Natural killer cell (primary cell): ENCODE results near the gene DGCR2. TPM values are rescaled to one million over a fixed set of nuclear protein-coding genes. Genes with fewer than 3 reads are reported as not detected.

Experiments
- ATAC-seq, 3 donors: fragments of 150-1000 bp in 2 of 3; fragments of 200-7000 bp in 1 of 3; cut with Tn5 transposase; 1 replicate in 1 of 3; 2 replicates in 2 of 3; pipeline ENCODE4 v1.10.0; 2021; ENCODE audit warnings: mild to moderate bottlenecking in 2 of 3, moderate library complexity in 2 of 3
- DNase-seq, 2 donors: peaks; one replicate each; pipeline versions ENCODE4 v3.0.0 to v3.0.0-alpha.2; 2013 to 2021; ENCODE audit warnings: mixed read lengths in 1 of 2
- H3K27ac ChIP-seq: one replicate; pipeline ENCODE4 v1.5.1; 2013; ENCODE audit warnings: mild to moderate bottlenecking, low read length
- H3K27me3 ChIP-seq: one replicate; pipeline ENCODE4 v1.6.1; 2013; ENCODE audit warnings: low read length; ENCODE audit not compliant: control insufficient read depth, insufficient read depth
- H3K36me3 ChIP-seq: one replicate; pipeline ENCODE4 v1.6.1; 2013; ENCODE audit warnings: low read length; ENCODE audit not compliant: control insufficient read depth, insufficient read depth
- H3K4me1 ChIP-seq: one replicate; pipeline ENCODE4 v1.6.1; 2013; ENCODE audit warnings: low read length; ENCODE audit not compliant: control insufficient read depth, insufficient read depth
- H3K4me3 ChIP-seq: one replicate; pipeline ENCODE4 v1.5.1; 2013; ENCODE audit warnings: low read length
- H3K9me3 ChIP-seq: one replicate; pipeline ENCODE4 v1.6.1; 2013; ENCODE audit warnings: low read length; ENCODE audit not compliant: control insufficient read depth, insufficient read depth
- H3K27ac Mint-ChIP-seq, 2 donors: one replicate each; pipeline ENCODE4 v1.8.0; 2022; ENCODE audit warnings: mild to moderate bottlenecking in 2 of 2, mixed read lengths in 2 of 2, moderate library complexity in 1 of 2
- H3K27me3 Mint-ChIP-seq, 2 donors: one replicate each; pipeline ENCODE4 v1.8.0; 2022; ENCODE audit warnings: low read depth in 2 of 2, mixed read lengths in 2 of 2
- H3K36me3 Mint-ChIP-seq: one replicate; pipeline ENCODE4 v1.8.0; 2022; ENCODE audit warnings: mixed read lengths
- H3K4me1 Mint-ChIP-seq, 2 donors: one replicate each; pipeline ENCODE4 v1.8.0; 2022; ENCODE audit warnings: mixed read lengths in 2 of 2
- H3K4me3 Mint-ChIP-seq: one replicate; pipeline ENCODE4 v1.8.0; 2022; ENCODE audit warnings: mild to moderate bottlenecking, moderate library complexity, mixed read lengths
- H3K9me3 Mint-ChIP-seq, 2 donors: one replicate each; pipeline ENCODE4 v1.8.0; 2022; ENCODE audit warnings: mixed read lengths in 2 of 2
- CTCF ChIP-seq: fragments of 200-600 bp; IDR thresholded peaks from one replicate; pipeline ENCODE4 v1.8.0; 2022; ENCODE audit warnings: antibody characterized with exemption
- WGBS: methylation state at CpG from one replicate; pipeline ENCODE4 v1.1.7; 2013; ENCODE audit warnings: missing lambda C conversion rate; ENCODE audit not compliant: insufficient coverage; 5-methylcytosine and 5-hydroxymethylcytosine counted together
- intact Hi-C: fragments of 100-400 bp; cut with micrococcal nuclease; formaldehyde crosslinking; loops from one replicate; pipeline ENCODE4 v1.14.2; 2022
- total RNA-seq, 4 donors: library from RNA; stranded (reverse); fragments of 120-200 nt in 1 of 4; gene quantifications; one replicate each; pipeline versions ENCODE4 v1.2.3 to v1.2.4, GENCODE V29; 2013 to 2022

Gene DGCR2
- total RNA-seq, 3 donors from 2014 or later (not counting 1 experiment from before 2014, with no cell fraction given), result 27.5 to 44.1 (median 41.3) TPM

- Histone ChIP-seq H3K27ac (no peak overlapping the region), H3K4me1 (no peaks in the 10 kb centered on the region), H3K4me3 (no peak overlapping the region), H3K27me3 (no peaks in the 10 kb centered on the region), H3K36me3 (peaks cover 8% of the 10 kb centered on the region), H3K9me3 (no peaks in the 10 kb centered on the region)
- Mint-ChIP-seq H3K36me3 (no peaks in the 10 kb centered on the region), H3K4me1 (no peaks in the 10 kb centered on the region), H3K27ac (no peak overlapping the region), H3K4me3 (no peak overlapping the region), H3K9me3 (no peaks in the 10 kb centered on the region), H3K27me3 (no peaks in the 10 kb centered on the region)
- no peak for TF ChIP-seq CTCF
- ATAC-seq, result no peak
- DNase-seq, result no peak
- intact Hi-C loops, result loop anchor here (10.0 kb wide), 1 partner anchor 306 kb away; the partner anchor contains the start of genes HIRA and MRPL40
- WGBS, result 82% methylated on average over 7 of the region's 7 CpGs
These were observed 6.9 kb upstream of the DGCR2 start for GRCh38 chr22:19128946-19129727.

GRCh38 chr22:19128009-19128401 is 5.8 kb upstream of the DGCR2 start:
- Histone ChIP-seq H3K36me3 (no peaks in the 10 kb centered on the region), H3K4me1 (peaks cover 2% of the 10 kb centered on the region), H3K4me3 (no peak overlapping the region), H3K9me3 (no peaks in the 10 kb centered on the region), H3K27me3 (no peaks in the 10 kb centered on the region), H3K27ac (no peak overlapping the region)
- Mint-ChIP-seq H3K27me3 (no peaks in the 10 kb centered on the region), H3K9me3 (no peaks in the 10 kb centered on the region), H3K36me3 (no peaks in the 10 kb centered on the region), H3K4me3 (no peak overlapping the region), H3K4me1 (peaks cover 2% of the 10 kb centered on the region in 2 donors), H3K27ac (no peak overlapping the region)
- ATAC-seq (no peak), DNase-seq (no peak)
- WGBS, result 87% methylated on average over 7 of the region's 7 CpGs
- intact Hi-C loops, result loop anchor here (10.0 kb wide), 1 partner anchor 307 kb away; the partner anchor contains the start of genes HIRA and MRPL40
- TF ChIP-seq CTCF, result no peak

GRCh38 chr22:19127329-19128008 is 5.3 kb upstream of the DGCR2 start:
- no peak for TF ChIP-seq CTCF
- intact Hi-C loops, result loop anchor here (10.0 kb wide), 1 partner anchor 307 kb away; the partner anchor contains the start of genes HIRA and MRPL40
- H3K4me3 Mint-ChIP-seq, result no peak overlapping the region

More at GRCh38 chr22:19127329-19128008, 5.3 kb upstream of the DGCR2 start:
- H3K36me3 ChIP-seq, result no peaks in the 10 kb centered on the region
- H3K27ac ChIP-seq, result no peak overlapping the region
- peaks cover 7% of the 10 kb centered on the region for H3K4me1 ChIP-seq
- no peaks in the 10 kb centered on the region for H3K9me3 ChIP-seq
- peaks cover 6 to 7% of the 10 kb centered on the region in 2 donors for H3K4me1 Mint-ChIP-seq
- WGBS, result 95% methylated on average over 16 of the region's 16 CpGs
- no peak overlapping the region for H3K4me3 ChIP-seq
- ATAC-seq, result no peak
- no peaks in the 10 kb centered on the region for H3K9me3 Mint-ChIP-seq
- DNase-seq, result no peak
- no peaks in the 10 kb centered on the region for H3K27me3 Mint-ChIP-seq
- H3K36me3 Mint-ChIP-seq, result no peaks in the 10 kb centered on the region
- H3K27me3 ChIP-seq, result no peaks in the 10 kb centered on the region
- H3K27ac Mint-ChIP-seq, result no peak overlapping the region
